GM18907 (cell line): Measurements from ENCODE around the gene UNC50.
A peak's percentile ranks its signal among the peaks of the same experiment; 100 is the strongest.
"Not testable (repeated sequence)": the region's sequence is repeated elsewhere in the genome, so short reads cannot be mapped to it uniquely, and the experiment has no call there.

ENCODE experiments used
- ATAC-seq: cut with Tn5 transposase; IDR thresholded peaks from one replicate; pipeline ENCODE4 v1.9.1; 2021; ENCODE audit warnings: mild to moderate bottlenecking, moderate library complexity; ENCODE audit not compliant: unreplicated experiment

Gene UNC50

DNA sequence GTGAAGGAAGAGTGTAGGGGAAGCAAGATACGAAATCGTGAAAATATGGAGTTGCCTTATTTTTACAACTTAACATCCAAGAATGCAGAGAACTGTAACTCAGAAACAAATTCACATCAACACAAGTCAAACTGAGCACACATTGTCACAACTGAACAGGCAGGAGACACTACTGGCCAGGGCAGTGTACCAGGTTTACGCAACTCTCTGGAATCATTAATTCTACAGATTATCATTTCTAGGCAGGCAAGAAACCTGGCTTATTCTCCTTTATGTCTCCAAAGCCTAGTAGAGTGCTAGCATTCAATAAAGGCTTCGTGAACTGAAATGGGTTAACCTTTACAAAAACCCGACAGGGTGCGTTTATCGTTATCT is 661 bp upstream of the UNC50 start:
- no peak for ATAC-seq

DNA sequence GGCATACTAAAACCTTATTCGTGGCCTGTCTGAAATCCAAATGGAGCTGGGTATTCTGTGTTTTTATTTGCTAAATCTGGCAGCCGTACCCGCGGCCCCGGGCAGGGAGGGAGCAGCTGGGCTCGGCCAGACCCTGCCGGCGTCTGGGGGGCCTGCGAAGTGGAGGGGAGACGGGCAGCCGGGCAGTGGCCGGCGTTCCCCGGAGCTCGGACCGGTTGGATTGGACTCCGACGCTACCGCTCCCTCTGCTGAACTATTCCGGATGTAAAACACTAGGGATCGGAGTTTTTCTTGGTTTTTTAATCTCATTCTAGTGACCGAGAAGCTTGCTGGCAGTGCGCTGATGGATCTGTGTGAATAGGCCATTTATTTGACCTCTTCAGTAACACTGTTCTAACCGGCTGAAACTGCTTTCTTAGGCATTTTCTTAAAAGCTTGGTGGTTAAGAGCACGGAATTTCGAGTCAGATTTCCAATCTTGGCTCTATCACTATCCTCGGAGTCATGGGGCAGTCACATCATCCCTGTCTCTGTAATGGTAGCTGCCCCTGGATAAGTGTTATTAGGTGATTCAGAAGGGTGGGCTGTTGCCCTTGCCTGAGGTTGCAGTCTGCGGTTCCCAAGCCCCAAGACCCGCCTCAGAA is 694 bp downstream of the UNC50 start:
- ATAC-seq, result peak; percentile 13

DNA sequence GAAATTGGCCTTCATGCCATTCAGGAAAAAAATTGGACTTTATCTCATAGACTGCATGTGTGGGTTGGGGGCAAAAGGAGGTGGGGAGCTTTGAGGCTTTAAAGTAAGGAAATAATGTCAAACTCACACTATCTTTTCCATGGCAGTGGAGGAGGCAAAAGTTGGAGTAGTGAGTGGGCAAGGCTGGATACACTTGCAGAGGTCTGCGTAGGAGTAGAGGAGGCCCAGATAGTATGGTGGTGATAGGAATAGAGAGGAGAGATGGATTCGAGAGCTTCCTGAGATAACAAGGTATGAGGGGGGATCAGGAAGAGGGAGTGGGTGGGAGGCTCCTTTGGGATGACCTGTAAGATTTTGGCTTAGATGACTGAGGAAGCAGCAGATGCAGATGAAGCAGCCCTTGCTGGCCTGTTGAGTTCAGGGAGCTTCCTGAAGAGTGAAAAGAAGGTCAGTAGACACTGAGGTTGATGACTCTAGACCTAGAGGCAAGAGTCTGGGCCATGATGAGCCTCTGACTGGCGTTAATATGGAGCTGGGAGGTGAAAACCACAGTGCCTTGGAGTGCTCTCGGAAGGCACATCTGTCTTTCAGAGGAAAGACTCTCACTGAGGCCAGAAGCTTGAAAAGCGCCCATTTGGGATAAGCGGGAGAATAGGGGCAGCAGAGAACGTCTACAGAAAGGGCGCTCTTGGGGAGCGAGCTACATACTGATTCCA is 5.8 kb downstream of the UNC50 start:
- no peak for ATAC-seq

DNA sequence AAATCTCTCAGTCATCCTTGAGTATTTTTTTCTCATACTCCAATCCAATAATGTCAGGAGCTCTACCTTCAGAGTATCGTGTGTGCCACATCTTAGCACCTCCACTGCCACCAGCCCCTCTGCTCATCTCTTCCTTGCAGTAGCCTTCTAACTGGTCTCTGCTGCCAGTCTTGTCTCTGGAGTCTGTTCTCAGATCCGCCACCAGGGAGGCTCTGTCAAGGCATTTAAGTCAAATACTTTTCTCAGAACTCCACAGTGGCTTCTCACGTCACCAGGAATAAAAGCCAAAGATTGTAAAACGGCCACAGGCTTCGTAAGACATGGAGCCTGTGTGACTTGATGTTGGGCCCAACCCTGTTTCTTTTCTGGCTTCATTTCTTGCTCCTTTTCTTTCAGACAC is 7.1 kb downstream of the UNC50 start:
- ATAC-seq, result no peak

DNA sequence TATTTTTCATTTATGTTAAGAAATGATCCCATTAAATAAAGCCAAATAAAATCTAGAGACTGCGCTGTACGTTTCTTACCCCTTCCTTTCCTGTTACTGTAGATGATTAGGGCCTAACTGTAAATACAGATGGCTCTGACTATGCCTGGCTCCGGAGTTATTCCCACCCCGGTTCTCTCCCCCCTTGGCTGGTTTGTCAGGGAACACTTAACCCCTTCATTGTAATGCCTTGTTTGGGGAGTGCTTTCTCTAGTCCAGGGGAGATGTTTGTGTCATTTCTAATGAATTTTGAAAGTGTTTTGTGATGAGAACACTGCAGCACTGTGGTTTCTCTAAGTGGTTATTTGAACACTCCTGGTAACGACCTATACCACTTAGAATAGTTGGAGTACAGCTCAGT is 8.8 kb downstream of the UNC50 start:
- ATAC-seq, result no peak

DNA sequence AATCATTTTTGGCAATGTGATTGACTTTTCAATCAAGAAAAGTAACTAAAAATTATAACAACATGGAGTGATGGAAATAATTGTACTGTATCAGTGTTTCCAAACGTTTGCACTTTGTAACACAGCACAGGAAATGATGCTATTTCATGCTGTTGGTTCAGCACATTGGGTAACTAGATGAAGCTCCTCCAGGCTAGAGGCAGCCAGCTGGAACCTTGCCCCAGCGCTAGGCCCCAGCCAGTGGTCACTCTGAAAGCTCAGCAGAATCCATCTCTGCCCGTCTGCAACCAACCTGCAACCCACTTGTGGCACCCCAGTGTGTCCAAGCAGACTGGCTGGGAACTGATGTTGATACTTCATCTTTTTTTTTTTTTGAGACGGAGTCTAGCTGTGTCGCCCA is 15.3 kb downstream of the UNC50 start:
- ATAC-seq, result no peak

GRCh38 chr2:98632351-98632750 is 24.0 kb downstream of the UNC50 start:
- no peak for ATAC-seq

DNA sequence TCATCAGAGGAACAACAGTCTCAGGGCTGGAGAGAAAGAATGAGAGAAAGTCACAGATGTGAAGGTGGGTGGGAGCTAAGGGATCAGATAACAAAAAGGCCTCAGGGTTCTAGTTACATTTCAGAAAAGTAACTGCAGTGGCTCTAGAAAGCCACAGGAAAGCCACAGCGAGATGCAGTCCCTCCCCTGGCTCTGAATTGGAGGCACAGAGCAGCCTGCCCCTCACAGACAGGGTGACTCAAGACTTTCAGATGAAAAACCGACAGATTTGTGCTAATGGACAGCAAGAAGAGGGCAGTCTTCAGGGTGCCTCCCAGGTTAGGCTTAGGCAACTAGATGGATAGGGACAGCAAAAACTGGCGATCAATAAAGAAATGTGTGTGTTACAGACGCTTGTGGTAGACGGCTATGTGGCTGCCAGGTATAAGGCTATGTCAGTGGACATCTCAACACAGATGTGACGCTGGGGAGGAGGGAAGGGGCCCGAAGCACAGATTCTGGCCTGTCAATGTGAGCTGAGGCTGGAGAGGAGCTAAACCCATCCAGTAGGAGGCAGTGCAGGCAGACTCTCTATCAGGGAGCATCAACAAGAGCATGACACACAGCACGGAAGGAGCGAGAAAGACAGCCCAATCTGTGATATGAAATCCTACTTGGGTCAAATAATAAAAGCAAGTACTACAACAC is 26.2 kb downstream of the UNC50 start:
- no peak for ATAC-seq

DNA sequence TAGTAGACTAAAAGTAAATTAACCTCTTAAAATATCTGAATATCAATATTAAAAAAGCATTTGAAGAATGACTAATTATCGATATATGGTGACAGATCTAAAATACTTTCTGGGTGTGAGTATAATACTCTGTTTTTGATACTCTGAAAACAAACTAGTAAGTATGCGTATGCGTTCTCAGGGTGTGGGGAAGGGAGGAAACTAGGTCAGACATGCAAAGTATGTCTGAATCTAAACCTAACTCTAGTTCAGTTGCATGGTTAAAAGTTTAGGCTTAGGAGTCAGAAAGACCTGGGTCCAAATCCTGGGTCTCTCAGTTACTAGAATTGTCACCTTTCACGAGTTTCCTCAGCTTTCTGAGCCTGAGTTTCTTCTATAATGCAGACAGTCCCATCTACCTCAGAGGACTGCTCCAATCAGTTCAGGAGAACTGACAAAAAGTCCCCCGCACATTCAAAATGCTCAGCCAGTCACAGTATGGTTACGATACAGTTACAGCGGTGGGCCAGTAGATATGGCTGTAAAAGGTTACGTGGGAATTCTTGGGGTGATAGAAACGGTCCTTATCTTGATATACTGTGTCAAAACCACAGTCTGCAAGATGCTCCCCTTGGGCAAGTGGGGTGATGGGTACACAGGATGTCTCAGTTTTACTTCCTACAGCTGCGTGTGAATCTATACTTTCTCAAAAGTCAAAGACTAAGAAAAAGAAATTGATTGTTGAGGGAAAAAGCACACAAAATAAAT is 29.2 kb downstream of the UNC50 start:
- peak; percentile 89 for ATAC-seq

DNA sequence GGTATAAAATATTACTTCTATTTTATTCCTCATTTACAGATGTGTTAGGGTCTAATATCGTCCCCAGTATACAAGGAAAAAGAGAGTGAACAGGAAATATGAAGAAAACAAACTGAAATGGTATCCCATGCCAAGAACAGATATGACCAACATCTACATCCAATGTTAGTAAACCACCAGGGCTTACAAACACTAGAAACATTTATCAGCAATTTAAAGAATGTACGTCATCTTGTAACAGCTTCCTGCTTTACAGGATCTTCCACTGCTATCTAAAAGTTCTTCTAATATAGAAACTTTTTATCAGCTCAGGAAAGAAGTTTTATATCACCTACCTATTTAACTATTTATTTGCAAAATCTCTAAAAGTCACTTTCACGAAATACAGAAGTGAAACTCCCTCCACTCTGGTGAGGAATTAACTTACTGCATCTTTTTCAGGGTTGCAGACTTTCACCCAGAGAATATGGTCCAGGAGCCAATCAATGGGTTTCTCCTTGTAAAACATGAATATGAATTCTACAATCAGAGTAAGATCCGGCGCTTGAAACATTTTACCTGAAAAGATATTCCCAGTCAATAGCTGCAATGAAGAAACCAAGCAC is 35.2 kb downstream of the UNC50 start:
- no peak for ATAC-seq

- ATAC-seq, result no peak
Measured at GRCh38 chr2:98647636-98648035, 39.2 kb downstream of the UNC50 start.

GRCh38 chr2:98648451-98648850 is 40.1 kb downstream of the UNC50 start:
- no peak for ATAC-seq

GRCh38 chr2:98649135-98649991 is 41.0 kb downstream of the UNC50 start:
- peak; percentile 68 for ATAC-seq

DNA sequence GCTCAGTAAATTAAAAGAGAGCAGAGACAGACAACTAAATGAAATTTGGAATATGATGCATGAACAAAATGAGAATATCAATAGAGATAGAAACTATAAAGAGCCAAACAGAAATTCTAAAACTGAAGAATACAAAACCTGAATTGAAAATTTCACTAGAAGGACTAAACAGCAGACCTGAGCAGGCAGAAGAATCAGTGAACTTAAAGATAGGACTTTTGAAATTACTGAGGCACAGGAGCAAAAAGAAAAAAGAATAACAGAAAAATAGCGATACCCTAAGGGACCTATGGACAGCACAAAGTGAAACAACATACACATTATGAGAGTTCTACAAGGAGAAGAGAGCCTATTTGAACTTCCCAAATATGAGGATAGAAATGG is 41.6 kb downstream of the UNC50 start:
- no peak for ATAC-seq

DNA sequence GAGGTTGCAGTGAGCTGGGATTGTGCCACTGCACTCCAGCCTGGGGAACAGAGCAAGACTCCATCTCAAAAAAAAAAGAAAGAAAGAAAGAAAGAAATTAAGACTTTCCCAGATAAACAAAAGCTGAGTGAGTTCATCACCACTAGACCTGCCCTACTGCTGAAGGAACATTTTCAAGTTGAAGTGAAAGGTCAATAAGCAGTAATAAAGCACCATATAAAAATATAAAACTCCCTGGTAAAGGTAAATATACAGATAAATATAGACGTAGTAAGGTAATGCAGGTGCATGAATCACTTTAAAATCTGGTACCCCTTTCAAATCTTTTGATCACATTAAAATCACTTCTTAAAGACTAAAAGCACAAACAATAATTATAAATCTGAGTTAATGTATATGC is 42.6 kb downstream of the UNC50 start:
- ATAC-seq, result no peak

- no peak for ATAC-seq
Measured at GRCh38 chr2:98654699-98655495, 46.5 kb downstream of the UNC50 start.

DNA sequence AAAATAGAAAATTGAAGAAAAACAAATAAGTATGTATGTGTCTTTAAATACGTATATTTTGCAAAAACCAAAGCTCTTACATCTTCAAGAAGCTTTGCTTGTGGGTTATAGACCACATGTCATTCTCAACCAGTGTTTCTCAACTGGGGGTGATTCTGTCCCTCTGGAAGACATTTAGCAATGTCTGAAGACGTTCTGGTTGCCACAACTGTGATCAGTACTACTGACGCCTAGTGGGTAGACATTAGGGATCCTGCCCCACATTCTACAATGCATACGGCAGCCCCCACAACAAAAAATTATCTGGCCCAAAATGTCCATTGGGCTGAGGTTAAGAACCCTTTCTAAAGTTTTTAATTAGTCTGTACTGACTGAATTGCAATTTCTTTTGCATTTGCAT is 48.4 kb downstream of the UNC50 start:
- no peak for ATAC-seq

DNA sequence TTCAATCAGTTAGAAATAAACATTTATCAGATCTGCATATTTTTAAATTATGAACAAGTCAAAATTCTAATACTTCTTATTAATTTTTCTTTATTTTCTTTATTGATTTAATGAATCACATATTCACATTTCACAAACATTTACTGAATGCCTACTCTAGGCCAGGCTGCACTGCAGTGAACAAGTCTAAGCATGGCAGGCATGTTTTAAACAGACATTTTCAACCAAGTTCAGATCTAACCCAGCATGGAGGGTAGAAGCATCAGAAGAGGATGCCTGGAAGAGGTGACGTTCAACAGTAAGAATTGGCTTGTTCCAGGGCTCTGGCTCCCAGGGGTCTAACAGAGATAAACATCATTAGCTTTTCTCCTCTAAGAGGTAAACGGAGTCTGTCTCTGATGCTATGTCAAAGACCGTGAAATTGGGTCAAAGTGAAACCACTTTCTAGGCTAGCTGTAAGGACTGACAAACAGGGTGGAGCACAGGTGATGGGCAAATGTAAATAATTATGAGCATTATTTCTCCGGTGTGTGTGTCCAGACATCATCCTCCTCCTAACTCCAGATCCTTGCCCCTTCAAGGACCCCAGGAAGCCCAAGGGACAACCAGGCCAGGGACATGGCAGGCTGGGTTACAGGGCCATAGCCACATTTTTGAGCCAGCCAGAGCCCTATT is 50.6 kb downstream of the UNC50 start:
- ATAC-seq, result no peak

DNA sequence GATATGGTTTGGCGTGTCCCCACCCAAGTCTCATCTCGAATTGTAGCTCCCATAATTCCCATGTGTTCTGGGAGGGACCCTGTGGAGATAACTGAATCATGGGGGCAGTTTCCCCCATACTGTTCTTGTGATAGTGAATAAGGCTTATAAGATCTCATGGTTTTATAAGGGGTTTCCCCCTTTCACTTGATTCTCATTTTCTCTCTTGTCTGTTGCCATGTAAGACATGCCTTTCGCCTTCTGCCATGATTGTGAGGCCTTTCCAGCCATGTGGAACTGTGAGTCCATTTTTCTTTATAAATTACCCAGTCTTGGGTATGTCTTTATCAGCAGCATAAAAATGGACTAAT is 51.1 kb downstream of the UNC50 start:
- ATAC-seq, result not testable (repeated sequence)
